K562 (cell line): Measurements from ENCODE around the gene LACTB.
"Not testable (repeated sequence)": the region's sequence is repeated elsewhere in the genome, so short reads cannot be mapped to it uniquely, and the experiment has no call there.

Experiments used
- CTCF ChIP-seq, 3 experiments: IDR thresholded peaks in 2 of 3; conservative IDR thresholded peaks in 1 of 3; 2 replicates each; pipeline ENCODE4 v1.5.1; 2011 to 2012; ENCODE audit warnings: low read length in 3 of 3, mild to moderate bottlenecking in 3 of 3, control low read depth in 2 of 3, improper control_type of control experiment in 1 of 3, inconsistent platforms in 1 of 3, low read depth in 1 of 3, mixed read lengths in 1 of 3, moderate library complexity in 1 of 3; ENCODE audit not compliant: insufficient read depth in 2 of 3
- ELF1 ChIP-seq: fragments of 200-800 bp; sonication (Bioruptor generic); IDR thresholded peaks from 2 replicates; pipeline ENCODE4 v1.6.1; 2016; ENCODE audit warnings: missing genetic modification characterization, missing compliant biosample characterization
- EP300 ChIP-seq: IDR thresholded peaks from 2 replicates; pipeline ENCODE4 v1.6.1; 2012; ENCODE audit warnings: low read length, improper control_type of control experiment
- FOS ChIP-seq: IDR thresholded peaks from 3 replicates; pipeline ENCODE4 v1.6.1; 2011; ENCODE audit not compliant: insufficient read length; ENCODE audit errors: extremely low read depth
- FOXP1 ChIP-seq: sonication (generic); formaldehyde crosslinking; IDR thresholded peaks from 2 replicates; pipeline ENCODE4 v1.8.0; 2022; ENCODE audit warnings: mild to moderate bottlenecking, missing genetic modification reagents
- HMG20A ChIP-seq: fragments of 450-650 bp; formaldehyde crosslinking; conservative IDR thresholded peaks from 2 replicates; pipeline ENCODE4 v1.4.0; 2020; ENCODE audit warnings: mild to moderate bottlenecking, mixed read lengths
- NFE2 ChIP-seq: IDR thresholded peaks from 2 replicates; pipeline ENCODE4 v1.6.1; 2014; ENCODE audit warnings: antibody characterized with exemption, low read depth
- POLR2A ChIP-seq: fragments of 450-650 bp; conservative IDR thresholded peaks from 2 replicates; pipeline ENCODE4 v1.6.1; 2016
- SLC30A9 ChIP-seq: fragments of 250-450 bp; sonication (Bioruptor Pico); IDR thresholded peaks from 2 replicates; pipeline ENCODE4 v1.8.0; 2022; ENCODE audit warnings: mild to moderate bottlenecking, moderate library complexity
- SMC3 ChIP-seq: conservative IDR thresholded peaks from 2 replicates; pipeline ENCODE4 v1.6.1; 2011; ENCODE audit warnings: low read depth, low read length, improper control_type of control experiment; ENCODE audit not compliant: insufficient read depth
- USF2 ChIP-seq: sonication (generic); formaldehyde crosslinking; IDR thresholded peaks from 2 replicates; pipeline ENCODE4 v1.5.0; 2020; ENCODE audit warnings: missing genetic modification reagents
- ZHX1 ChIP-seq: fragments of 150-350 bp; conservative IDR thresholded peaks from 2 replicates; pipeline ENCODE4 v1.6.1; 2014; ENCODE audit warnings: low read length

GRCh38 chr15:63105354-63105753 is 16.3 kb upstream of the LACTB start:
- TF ChIP-seq FOS; SMC3; ELF1 (tag); USF2 (CRISPR knock-in tag); CTCF (IDR thresholded peaks at IDR 0.05 in 2 of 3, conservative IDR thresholded peaks at IDR 0.05 in 1 of 3; ENCODE audit: insufficient read depth in 2 of 3, low read depth in 1 of 3, low read length in 3 of 3); EP300; SLC30A9 (CRISPR knock-in tag); POLR2A; FOXP1 (CRISPR knock-in tag); ZHX1; NFE2; HMG20A (CRISPR knock-in tag): not testable (repeated sequence)
